Measurements from ENCODE around the gene CCNE1.

DNA sequence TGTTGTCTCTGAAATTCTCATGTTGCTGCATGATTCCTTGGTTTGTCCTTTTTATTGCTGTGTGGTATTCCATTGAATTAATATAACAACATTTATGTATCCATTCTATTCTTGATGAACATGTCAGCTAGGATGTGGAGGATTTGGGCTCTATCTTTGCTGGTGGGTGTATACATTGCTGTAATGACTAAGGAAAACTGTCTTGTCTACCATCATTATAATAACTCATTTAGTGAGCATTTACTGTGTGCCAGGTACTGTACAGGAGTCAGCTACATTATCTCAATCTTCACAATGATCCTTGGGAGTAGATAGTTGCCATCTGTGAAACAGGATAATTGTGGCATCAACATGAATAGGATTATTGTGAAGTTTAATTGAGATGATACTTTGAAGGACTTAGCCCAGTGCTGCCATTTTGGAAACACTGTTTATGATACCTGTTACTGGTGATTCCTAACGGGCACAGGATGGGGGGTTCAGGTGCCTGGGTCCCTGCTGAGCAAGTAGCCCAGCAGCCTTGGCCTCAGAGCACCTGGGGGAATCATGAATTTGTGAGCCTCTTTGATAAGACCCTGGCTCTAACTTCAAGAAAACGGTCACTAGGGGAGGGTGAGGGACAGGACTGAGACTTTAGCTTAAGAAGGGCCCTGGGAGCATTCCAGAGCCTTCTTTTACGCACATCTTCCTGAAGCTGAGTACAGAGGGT, 1.8 kb upstream of the CCNE1 start:
- TF ChIP-seq, protein P1, sequence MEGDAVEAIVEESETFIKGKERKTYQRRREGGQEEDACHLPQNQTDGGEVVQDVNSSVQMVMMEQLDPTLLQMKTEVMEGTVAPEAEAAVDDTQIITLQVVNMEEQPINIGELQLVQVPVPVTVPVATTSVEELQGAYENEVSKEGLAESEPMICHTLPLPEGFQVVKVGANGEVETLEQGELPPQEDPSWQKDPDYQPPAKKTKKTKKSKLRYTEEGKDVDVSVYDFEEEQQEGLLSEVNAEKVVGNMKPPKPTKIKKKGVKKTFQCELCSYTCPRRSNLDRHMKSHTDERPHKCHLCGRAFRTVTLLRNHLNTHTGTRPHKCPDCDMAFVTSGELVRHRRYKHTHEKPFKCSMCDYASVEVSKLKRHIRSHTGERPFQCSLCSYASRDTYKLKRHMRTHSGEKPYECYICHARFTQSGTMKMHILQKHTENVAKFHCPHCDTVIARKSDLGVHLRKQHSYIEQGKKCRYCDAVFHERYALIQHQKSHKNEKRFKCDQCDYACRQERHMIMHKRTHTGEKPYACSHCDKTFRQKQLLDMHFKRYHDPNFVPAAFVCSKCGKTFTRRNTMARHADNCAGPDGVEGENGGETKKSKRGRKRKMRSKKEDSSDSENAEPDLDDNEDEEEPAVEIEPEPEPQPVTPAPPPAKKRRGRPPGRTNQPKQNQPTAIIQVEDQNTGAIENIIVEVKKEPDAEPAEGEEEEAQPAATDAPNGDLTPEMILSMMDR (conservative IDR thresholded peaks at IDR 0.05; ENCODE audit: low read depth, low read length): no peak
- TF ChIP-seq EZH2 (IDR thresholded peaks at IDR 0.05; ENCODE audit: borderline replicate concordance, low read depth, low read length, poor library complexity, severe bottlenecking): no peak

Data from A673 (cell line).